WTC11 (cell line): ENCODE data around the gene MT1F. TPM values are rescaled to one million over a fixed set of nuclear protein-coding genes. Genes with fewer than 3 reads are reported as not detected.

Experiments
- ATAC-seq: fragments of 200-7000 bp; cut with Tn5 transposase; 2 replicates; pipeline ENCODE4 v1.10.0; 2021; ENCODE audit warnings: mild to moderate bottlenecking, moderate library complexity
- CTCF ChIA-PET: fragments of 300-600 bp; sonication (Branson Sonifier 250); formaldehyde crosslinking; loops from one replicate; lab custom pipeline; 2021; ENCODE audit warnings: antibody characterized with exemption; lab: Charles Lee
- POLR2A ChIA-PET: fragments of 350-600 bp; sonication (Branson Sonifier 250); formaldehyde crosslinking; loops from one replicate; lab custom pipeline; 2021; ENCODE audit warnings: antibody characterized with exemption; lab: Charles Lee
- DNase-seq: peaks from one replicate; pipeline ENCODE4 v3.0.0; 2021; ENCODE audit warnings: low spot score
- H3K27ac Mint-ChIP-seq: 2 replicates; pipeline ENCODE4 v1.8.0; 2021; ENCODE audit warnings: mixed read lengths
- H3K27me3 Mint-ChIP-seq: 2 replicates; pipeline ENCODE4 v1.8.0; 2021; ENCODE audit warnings: low read depth, mild to moderate bottlenecking, moderate library complexity, mixed read lengths
- H3K36me3 Mint-ChIP-seq: 2 replicates; pipeline ENCODE4 v1.8.0; 2021; ENCODE audit warnings: mixed read lengths
- H3K4me1 Mint-ChIP-seq: 2 replicates; pipeline ENCODE4 v1.8.0; 2022; ENCODE audit warnings: mixed read lengths
- H3K4me3 Mint-ChIP-seq: 2 replicates; pipeline ENCODE4 v1.8.0; 2021; ENCODE audit warnings: mild to moderate bottlenecking, moderate library complexity, mixed read lengths
- H3K9me3 Mint-ChIP-seq: 2 replicates; pipeline ENCODE4 v1.8.0; 2021; ENCODE audit warnings: mixed read lengths
- CBFB ChIP-seq: sonication (generic); formaldehyde crosslinking; IDR thresholded peaks from 2 replicates; pipeline ENCODE4 v1.8.1; 2022; ENCODE audit warnings: mild to moderate bottlenecking, low read depth, missing genetic modification reagents
- ELF4 ChIP-seq: sonication (generic); formaldehyde crosslinking; IDR thresholded peaks from 2 replicates; pipeline ENCODE4 v1.8.1; 2022; ENCODE audit warnings: low read depth, mild to moderate bottlenecking, moderate library complexity, missing genetic modification reagents
- ERG ChIP-seq: fragments of 250-450 bp; sonication (Bioruptor Pico); IDR thresholded peaks from 2 replicates; pipeline ENCODE4 v1.8.0; 2021; ENCODE audit warnings: mild to moderate bottlenecking
- FOXP1 ChIP-seq: sonication (generic); formaldehyde crosslinking; IDR thresholded peaks from 2 replicates; pipeline ENCODE4 v1.8.0; 2022; ENCODE audit warnings: missing genetic modification reagents, mild to moderate bottlenecking, moderate library complexity, borderline replicate concordance
- GRHL2 ChIP-seq: fragments of 250-450 bp; sonication (Bioruptor Pico); IDR thresholded peaks from 2 replicates; pipeline ENCODE4 v1.8.0; 2022; ENCODE audit warnings: mild to moderate bottlenecking, moderate library complexity; ENCODE audit not compliant: insufficient replicate concordance, severe bottlenecking
- MYBL2 ChIP-seq: sonication (generic); formaldehyde crosslinking; IDR thresholded peaks from 2 replicates; pipeline ENCODE4 v1.8.1; 2023; ENCODE audit warnings: mild to moderate bottlenecking, moderate library complexity, missing genetic modification reagents
- NFATC4 ChIP-seq: fragments of 250-450 bp; sonication (Bioruptor Pico); IDR thresholded peaks from 2 replicates; pipeline ENCODE4 v1.9.0; 2021; ENCODE audit warnings: mild to moderate bottlenecking
- NFE2L1 ChIP-seq: sonication (generic); formaldehyde crosslinking; IDR thresholded peaks from 2 replicates; pipeline ENCODE4 v1.8.1; 2023; ENCODE audit warnings: missing genetic modification reagents
- SMAD4 ChIP-seq: sonication (generic); formaldehyde crosslinking; IDR thresholded peaks from 2 replicates; pipeline ENCODE4 v1.8.0; 2022; ENCODE audit warnings: mild to moderate bottlenecking, missing genetic modification reagents
- SOX15 ChIP-seq: fragments of 250-450 bp; sonication (Bioruptor Pico); IDR thresholded peaks from 2 replicates; pipeline ENCODE4 v1.9.0; 2021; ENCODE audit warnings: mild to moderate bottlenecking
- ZMAT4 ChIP-seq: fragments of 250-450 bp; sonication (Bioruptor Pico); IDR thresholded peaks from 2 replicates; pipeline ENCODE4 v1.9.0; 2021; ENCODE audit warnings: mild to moderate bottlenecking
- ZNF532 ChIP-seq: fragments of 250-450 bp; sonication (Bioruptor Pico); IDR thresholded peaks from 2 replicates; pipeline ENCODE4 v1.9.0; 2021; ENCODE audit warnings: mild to moderate bottlenecking, borderline replicate concordance
- total RNA-seq: library from RNA; stranded (reverse); gene quantifications from 3 replicates; pipeline ENCODE4 v1.2.3, GENCODE V29; 2021
- TF ChIP-seq, protein P1 (sequence below): fragments of 200-600 bp; IDR thresholded peaks from 2 replicates; pipeline ENCODE4 v1.8.0; 2022; ENCODE audit warnings: antibody characterized with exemption
- TF ChIP-seq, protein P2 (sequence below): sonication (generic); formaldehyde crosslinking; IDR thresholded peaks from 2 replicates; pipeline ENCODE4 v1.8.1; 2022; ENCODE audit warnings: low read depth, mild to moderate bottlenecking, moderate library complexity, missing genetic modification reagents, borderline replicate concordance
- TF ChIP-seq, protein P3 (sequence below): sonication (generic); formaldehyde crosslinking; IDR thresholded peaks from 2 replicates; pipeline ENCODE4 v1.8.1; 2022; ENCODE audit warnings: low read depth, missing genetic modification reagents, borderline replicate concordance

The MT1F gene
- total RNA-seq, 1 experiment from 2014 or later = 58.2 TPM

- no peak overlapping the region for H3K27ac Mint-ChIP-seq
- H3K4me1 Mint-ChIP-seq = peaks cover 48% of the 10 kb centered on the region
- POLR2A ChIA-PET = interaction anchor here (1.0 to 4.8 kb wide), 2 partner anchors 15 to 53 kb away, joined by 3 to 68 read pairs; partner anchors contain the start of gene MT1E
- no peaks in the 10 kb centered on the region for H3K36me3 Mint-ChIP-seq
- ATAC-seq = no peak
- H3K9me3 Mint-ChIP-seq = no peaks in the 10 kb centered on the region
- CTCF ChIA-PET = interaction anchor here (1.0 to 4.5 kb wide), 3 partner anchors 10 to 91 kb away, joined by 3 to 28 read pairs (median 22); no protein-coding TSS in a partner anchor
- no peak for DNase-seq
- H3K4me3 Mint-ChIP-seq = no peak overlapping the region
- H3K27me3 Mint-ChIP-seq = peaks cover 92% of the 10 kb centered on the region
- TF ChIP-seq CBFB (CRISPR knock-in tag) = no peak
- no peak for TF ChIP-seq NFATC4 (CRISPR knock-in tag)
- no peak for TF ChIP-seq ZMAT4
- TF ChIP-seq SOX15 = no peak
- TF ChIP-seq NFE2L1 (CRISPR knock-in tag) = no peak
- TF ChIP-seq FOXP1 (CRISPR knock-in tag) = no peak
- TF ChIP-seq, protein P1, sequence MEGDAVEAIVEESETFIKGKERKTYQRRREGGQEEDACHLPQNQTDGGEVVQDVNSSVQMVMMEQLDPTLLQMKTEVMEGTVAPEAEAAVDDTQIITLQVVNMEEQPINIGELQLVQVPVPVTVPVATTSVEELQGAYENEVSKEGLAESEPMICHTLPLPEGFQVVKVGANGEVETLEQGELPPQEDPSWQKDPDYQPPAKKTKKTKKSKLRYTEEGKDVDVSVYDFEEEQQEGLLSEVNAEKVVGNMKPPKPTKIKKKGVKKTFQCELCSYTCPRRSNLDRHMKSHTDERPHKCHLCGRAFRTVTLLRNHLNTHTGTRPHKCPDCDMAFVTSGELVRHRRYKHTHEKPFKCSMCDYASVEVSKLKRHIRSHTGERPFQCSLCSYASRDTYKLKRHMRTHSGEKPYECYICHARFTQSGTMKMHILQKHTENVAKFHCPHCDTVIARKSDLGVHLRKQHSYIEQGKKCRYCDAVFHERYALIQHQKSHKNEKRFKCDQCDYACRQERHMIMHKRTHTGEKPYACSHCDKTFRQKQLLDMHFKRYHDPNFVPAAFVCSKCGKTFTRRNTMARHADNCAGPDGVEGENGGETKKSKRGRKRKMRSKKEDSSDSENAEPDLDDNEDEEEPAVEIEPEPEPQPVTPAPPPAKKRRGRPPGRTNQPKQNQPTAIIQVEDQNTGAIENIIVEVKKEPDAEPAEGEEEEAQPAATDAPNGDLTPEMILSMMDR = no peak
- TF ChIP-seq ELF4 (CRISPR knock-in tag) = no peak
- TF ChIP-seq, protein P2, sequence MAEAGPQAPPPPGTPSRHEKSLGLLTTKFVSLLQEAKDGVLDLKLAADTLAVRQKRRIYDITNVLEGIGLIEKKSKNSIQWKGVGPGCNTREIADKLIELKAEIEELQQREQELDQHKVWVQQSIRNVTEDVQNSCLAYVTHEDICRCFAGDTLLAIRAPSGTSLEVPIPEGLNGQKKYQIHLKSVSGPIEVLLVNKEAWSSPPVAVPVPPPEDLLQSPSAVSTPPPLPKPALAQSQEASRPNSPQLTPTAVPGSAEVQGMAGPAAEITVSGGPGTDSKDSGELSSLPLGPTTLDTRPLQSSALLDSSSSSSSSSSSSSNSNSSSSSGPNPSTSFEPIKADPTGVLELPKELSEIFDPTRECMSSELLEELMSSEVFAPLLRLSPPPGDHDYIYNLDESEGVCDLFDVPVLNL (CRISPR knock-in tag) = no peak
- no peak for TF ChIP-seq ERG (CRISPR knock-in tag)
- no peak for TF ChIP-seq ZNF532 (CRISPR knock-in tag)
- no peak for TF ChIP-seq GRHL2 (CRISPR knock-in tag)
- no peak for TF ChIP-seq MYBL2
- TF ChIP-seq, protein P3, sequence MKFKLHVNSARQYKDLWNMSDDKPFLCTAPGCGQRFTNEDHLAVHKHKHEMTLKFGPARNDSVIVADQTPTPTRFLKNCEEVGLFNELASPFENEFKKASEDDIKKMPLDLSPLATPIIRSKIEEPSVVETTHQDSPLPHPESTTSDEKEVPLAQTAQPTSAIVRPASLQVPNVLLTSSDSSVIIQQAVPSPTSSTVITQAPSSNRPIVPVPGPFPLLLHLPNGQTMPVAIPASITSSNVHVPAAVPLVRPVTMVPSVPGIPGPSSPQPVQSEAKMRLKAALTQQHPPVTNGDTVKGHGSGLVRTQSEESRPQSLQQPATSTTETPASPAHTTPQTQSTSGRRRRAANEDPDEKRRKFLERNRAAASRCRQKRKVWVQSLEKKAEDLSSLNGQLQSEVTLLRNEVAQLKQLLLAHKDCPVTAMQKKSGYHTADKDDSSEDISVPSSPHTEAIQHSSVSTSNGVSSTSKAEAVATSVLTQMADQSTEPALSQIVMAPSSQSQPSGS = no peak
- no peak for TF ChIP-seq SMAD4 (CRISPR knock-in tag)
These were observed 46.4 kb upstream of the MT1F start for GRCh38 chr16:56611281-56611833.
